ENCODE data around the gene NINJ1.
A peak's percentile ranks its signal among the peaks of the same experiment; 100 is the strongest.
"Not testable (repeated sequence)": the region's sequence is repeated elsewhere in the genome, so short reads cannot be mapped to it uniquely, and the experiment has no call there.

Gene NINJ1

DNA sequence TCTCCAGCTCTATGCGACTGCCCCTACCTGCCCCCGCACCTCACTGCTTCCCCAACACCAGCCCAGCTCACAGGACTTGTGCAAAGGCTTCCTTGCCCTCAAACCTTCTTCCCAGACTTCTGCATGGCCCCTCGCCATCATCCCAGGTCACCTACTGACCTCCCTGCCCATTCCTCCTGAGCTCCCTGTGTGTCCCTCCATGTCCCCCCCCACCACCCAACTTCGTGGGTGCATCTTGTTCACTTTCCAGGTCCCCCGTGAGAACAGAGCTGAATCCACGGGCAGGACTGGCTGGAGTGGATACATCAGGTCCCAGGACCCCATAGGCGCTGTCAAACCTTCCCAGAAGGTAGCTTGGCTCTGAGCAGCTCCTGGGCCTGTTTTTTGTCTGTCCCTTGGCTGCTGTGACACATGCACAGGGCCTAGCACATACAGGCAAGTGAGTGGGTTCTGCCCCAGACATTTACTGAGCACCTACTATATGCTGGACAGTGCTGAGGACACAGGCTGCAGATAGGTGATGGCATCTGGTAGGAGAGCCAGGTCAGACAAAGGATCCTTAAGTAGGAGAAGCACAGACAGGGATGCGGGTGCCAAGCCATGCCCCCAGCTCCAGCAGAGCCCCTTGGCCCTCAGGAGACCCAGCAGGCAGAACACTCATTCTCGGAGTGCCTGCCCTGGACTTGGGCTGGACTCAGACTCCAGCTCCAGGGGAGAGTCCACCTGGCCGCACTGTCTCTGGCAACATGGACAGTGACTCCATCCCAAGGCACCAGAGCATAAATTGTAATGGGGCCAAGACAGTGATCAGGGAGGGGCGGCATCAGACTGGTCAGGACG is 15.0 kb downstream of the NINJ1 start:
- no peak for DNase-seq

GRCh38 chr9:93117924-93118862 is 15.9 kb downstream of the NINJ1 start:
- no peak for DNase-seq

DNA sequence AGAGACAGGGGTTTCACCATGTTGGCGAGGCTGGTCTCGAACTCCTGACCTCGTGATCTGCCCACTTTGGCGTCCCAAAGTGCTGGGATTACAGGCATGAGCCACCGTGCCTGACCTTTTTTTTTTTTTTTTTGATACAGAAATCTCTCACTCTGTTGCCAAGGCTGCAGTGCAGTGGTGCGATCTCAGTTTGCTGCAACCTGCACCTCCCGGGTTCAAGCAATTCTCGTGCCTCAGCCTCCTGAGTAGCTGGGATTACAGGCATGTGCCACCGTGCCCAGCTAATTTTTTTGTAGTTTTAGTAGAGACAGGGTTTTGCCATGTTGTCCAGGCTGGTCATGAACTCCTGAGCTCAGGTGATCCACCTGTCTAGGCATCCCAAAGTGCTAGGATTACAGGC is 16.5 kb downstream of the NINJ1 start:
- DNase-seq: not testable (repeated sequence)

DNA sequence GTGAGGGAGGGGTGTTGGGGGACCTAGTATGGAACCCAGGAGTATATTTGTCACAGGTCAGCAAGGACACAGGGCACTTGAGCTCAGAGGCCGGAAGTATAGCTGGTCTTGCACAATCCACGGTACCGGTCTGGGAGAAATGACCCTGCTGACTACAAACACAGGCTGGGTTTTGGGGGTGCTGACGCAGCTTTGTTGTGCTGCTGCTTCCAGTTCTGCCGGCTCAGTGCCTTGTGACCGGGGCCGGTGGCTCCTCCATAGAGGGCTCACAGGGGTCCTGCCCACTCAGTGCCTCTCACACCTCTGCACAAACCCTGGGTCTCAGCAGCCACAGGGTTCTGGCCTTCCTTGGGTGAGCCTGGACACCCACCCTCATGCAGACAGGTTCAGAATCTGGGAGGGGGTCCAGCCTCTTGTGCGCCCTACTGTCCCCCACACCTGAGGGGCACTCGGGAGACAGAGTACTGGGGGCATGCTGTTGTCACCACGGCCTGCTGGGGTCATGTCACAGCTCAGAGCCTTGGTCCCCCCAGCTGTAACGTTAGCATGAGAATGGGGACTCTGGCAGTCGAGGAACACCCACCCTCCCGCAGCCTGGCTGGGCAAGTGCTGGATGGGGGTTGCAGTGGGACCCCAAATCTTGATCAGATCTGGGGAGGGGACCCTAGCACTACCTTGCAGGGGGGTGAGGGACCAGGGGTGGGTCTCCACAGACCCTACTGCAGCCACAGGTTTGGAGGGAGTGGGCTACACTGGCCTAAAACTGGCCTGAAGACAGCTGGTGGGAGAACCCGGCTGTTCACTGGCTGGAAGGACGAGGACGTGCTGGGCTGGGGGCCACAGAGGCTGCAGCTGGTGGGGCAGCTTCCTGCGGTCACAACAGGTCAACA is 17.7 kb downstream of the NINJ1 start:
- DNase-seq: no peak

- no peak for DNase-seq
These were observed 18.5 kb downstream of the NINJ1 start for GRCh38 chr9:93115486-93116071.

- no peak for DNase-seq
These were observed 19.1 kb downstream of the NINJ1 start for GRCh38 chr9:93114984-93115335.

GRCh38 chr9:93114169-93114983 is 19.7 kb downstream of the NINJ1 start:
- DNase-seq: no peak

GRCh38 chr9:93112864-93113389 is 21.1 kb downstream of the NINJ1 start:
- DNase-seq: no peak

- DNase-seq: no peak
These were observed 21.8 kb downstream of the NINJ1 start for GRCh38 chr9:93112116-93112863.

GRCh38 chr9:93111371-93112115 is 22.5 kb downstream of the NINJ1 start:
- DNase-seq: peak; percentile 82

DNA sequence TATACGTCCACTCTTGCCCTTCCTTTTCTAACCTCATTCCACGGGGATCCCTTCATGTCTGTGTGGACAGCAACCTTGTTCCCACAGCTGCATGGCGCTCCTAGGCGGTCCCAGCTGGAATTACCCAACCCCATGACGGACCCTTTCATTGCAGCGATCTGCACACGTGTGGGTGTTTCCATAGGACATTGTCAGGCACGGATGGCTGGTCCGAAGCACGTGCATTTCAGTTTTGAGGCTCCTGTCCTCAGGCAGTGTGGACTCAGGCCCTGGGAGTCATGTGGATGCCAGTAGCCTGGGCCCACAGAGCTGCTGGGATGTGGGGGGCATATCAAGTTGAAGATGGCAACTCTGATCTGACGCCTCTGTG is 23.1 kb downstream of the NINJ1 start:
- DNase-seq: no peak

DNA sequence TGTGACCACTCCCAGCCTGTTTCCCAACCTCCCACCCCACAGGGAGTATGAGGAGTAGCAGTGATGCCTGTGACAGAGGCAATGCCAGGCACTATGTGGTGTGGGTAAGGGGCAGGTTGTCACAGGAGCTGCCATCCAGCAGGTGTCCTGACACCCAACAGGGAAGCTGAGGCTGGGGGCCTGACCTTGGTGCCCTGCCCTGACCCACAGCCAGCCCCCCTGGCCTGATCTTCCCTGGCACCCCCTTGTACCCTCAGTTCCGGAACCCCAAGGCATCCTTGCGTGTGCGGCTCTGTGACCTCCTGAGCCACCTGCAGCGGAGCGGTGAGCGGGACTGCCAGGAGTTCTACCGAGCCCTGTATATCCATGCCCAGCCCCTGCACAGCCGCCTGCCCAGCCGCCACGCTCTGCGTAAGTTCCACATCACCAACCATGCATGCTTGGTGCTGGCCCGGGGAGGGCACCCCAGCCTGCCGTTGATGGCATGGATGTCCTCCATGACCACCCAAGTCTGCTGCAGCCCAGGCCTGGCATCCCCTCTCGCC is 23.7 kb downstream of the NINJ1 start:
- DNase-seq: no peak

DNA sequence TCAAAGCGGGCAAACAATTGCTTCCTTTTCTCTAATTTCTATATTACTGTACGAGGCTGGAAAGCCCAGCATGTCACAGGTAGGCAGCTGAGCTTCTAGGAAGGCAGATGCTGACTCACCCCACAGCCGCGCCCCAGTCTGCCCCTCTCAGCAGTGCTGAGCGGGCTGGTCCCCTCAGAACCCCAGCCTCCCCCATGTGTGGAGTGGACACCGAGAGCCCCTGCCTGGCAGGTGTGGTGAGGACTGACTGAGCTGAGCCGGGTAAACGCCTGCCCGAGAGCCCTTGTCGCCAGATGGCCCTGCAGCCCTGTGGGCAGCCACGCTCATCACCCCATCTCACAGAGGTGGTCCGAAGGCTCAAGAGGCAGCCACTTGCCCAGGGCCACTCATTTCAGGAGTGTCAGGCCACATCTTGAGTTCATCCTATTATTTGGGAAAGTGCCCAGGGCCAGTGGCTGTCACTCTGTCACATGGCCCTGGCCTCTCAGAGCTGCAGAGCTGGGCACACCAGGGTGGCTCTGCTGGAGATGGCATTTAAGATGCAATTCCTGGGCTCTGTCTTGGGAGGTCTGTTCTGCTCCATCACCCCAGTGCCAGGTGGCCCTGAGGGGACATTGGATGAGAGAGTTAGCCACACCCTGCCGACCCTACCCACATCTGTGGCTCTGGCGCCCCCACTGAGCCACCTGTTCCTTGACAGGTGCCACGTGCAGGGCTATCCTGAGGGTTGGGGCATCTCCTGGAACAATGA is 25.6 kb downstream of the NINJ1 start:
- DNase-seq: no peak

DNA sequence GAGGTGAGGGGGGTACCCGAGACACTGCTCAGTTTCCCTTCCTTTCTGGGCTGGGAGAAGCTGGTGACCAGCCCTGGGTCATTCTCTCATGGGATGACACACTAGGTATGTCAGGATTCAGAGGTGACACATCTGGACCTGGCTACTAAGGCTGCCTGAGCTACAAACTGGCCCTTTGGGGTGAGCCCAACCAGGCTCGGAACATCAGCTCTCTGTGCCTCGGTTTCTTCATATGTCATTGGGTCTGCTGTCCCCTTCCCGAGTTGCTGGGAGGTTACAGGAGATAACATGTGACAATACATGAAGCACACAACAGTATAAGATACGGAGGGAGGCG is 26.3 kb downstream of the NINJ1 start:
- DNase-seq: no peak

GRCh38 chr9:93107151-93107824 is 26.8 kb downstream of the NINJ1 start:
- DNase-seq: no peak

DNA sequence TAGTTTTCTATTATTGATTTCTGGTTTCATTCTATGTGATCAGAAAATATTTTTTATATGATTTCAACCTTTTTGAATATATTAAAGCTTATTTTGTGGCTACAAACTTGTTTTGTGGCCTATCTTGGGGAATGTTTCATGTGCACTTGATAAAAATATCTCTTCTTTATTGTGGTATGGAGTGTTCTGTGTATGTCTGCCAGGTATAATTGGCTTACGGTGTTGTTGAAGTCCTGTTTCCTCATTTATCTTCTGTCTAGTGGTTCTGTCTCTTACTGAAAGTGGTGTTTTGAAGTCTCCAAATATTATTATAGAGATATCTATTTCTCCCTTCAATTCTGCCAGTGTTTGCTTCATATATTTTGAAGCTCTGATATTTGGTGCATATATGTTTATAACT is 28.4 kb downstream of the NINJ1 start:
- DNase-seq: no peak

DNA sequence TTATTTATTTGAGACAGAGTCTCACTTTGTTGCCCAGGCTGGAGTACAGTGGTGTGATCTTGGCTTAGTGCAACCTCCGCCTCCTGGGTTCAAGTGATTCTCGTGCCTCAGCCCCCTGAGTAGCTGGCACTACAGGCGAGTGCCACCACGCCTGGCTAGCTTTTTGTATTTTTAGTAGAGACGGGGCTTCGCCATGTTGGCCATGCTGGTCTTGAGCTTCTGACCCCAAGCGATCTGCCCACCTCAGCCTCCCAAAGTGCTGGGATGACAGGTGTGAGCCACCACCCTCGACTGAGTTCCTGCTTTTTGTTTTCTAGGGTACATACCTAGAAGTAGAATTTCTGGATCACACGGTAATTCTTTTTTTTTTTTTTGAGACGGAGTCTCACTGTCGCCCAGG is 33.0 kb downstream of the NINJ1 start:
- DNase-seq: not testable (repeated sequence)

DNA sequence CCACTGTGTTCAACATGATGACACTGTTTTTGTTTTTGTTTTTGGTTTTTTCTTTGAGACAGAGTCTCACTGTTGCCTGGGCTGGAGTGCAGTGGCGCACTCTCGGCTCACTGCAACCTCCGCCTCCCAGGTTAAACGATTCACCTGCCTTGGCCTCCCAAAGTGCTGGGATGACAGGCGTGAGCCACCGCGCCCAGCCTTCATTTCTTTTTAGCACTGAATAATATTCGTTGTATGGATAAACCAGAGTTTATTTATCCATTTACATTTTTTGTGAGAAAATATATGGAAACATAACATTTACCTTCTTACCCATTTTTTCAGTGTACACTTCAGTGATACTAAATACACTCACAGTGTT is 33.8 kb downstream of the NINJ1 start:
- no peak for DNase-seq
